Mesendoderm (in vitro differentiated cells): Measurements from ENCODE around the gene C11orf98.

ENCODE experiments used
- DNase-seq: peaks from one replicate; pipeline ENCODE4 v3.0.0; 2013
- H2AK5ac ChIP-seq: 2 replicates; pipeline ENCODE4 v1.6.1; 2013; ENCODE audit warnings: low read length, inconsistent platforms
- H2BK120ac ChIP-seq: 2 replicates; pipeline ENCODE4 v1.6.1; 2013; ENCODE audit warnings: low read depth, mild to moderate bottlenecking, low read length, moderate library complexity, mixed read lengths
- H2BK15ac ChIP-seq: replicated peaks from 2 replicates; pipeline ENCODE4 v1.6.1; 2013; ENCODE audit warnings: low read depth, mild to moderate bottlenecking, moderate library complexity
- H2BK5ac ChIP-seq: 2 replicates; pipeline ENCODE4 v1.6.1; 2013; ENCODE audit warnings: low read length, inconsistent platforms
- H3K18ac ChIP-seq: 2 replicates; pipeline ENCODE4 v1.6.1; 2013; ENCODE audit warnings: mild to moderate bottlenecking, low read length, mixed read lengths
- H3K23ac ChIP-seq: one replicate; pipeline ENCODE4 v1.6.1; 2013; ENCODE audit warnings: low read length
- H3K27ac ChIP-seq: 2 replicates; pipeline ENCODE4 v1.5.1; 2013; ENCODE audit warnings: low read depth, mild to moderate bottlenecking, inconsistent platforms, low read length, moderate library complexity
- H3K27me3 ChIP-seq: 2 replicates; pipeline ENCODE4 v1.6.1; 2013; ENCODE audit warnings: low read length, control low read depth, mild to moderate bottlenecking, inconsistent platforms; ENCODE audit not compliant: insufficient read depth, poor library complexity
- H3K36me3 ChIP-seq: 2 replicates; pipeline ENCODE4 v1.6.1; 2013; ENCODE audit warnings: low read length, inconsistent platforms; ENCODE audit not compliant: control insufficient read depth, insufficient read depth
- H3K4ac ChIP-seq: one replicate; pipeline ENCODE4 v1.6.1; 2013; ENCODE audit warnings: low read depth, mild to moderate bottlenecking, low read length, moderate library complexity
- H3K4me1 ChIP-seq: 2 replicates; pipeline ENCODE4 v1.6.1; 2013; ENCODE audit warnings: low read depth, low read length, inconsistent platforms; ENCODE audit not compliant: control insufficient read depth
- H3K4me2 ChIP-seq: 2 replicates; pipeline ENCODE4 v1.6.1; 2013; ENCODE audit warnings: low read length
- H3K4me3 ChIP-seq: 2 replicates; pipeline ENCODE4 v1.5.1; 2013; ENCODE audit warnings: mild to moderate bottlenecking, low read length
- H3K56ac ChIP-seq: one replicate; pipeline ENCODE4 v1.6.1; 2013; ENCODE audit warnings: low read length
- H3K79me1 ChIP-seq: 2 replicates; pipeline ENCODE4 v1.6.1; 2013; ENCODE audit warnings: low read length, inconsistent platforms
- H3K79me2 ChIP-seq: 2 replicates; pipeline ENCODE4 v1.6.1; 2013; ENCODE audit warnings: mild to moderate bottlenecking, low read length; ENCODE audit not compliant: control insufficient read depth, insufficient read depth
- H3K9ac ChIP-seq: 2 replicates; pipeline ENCODE4 v1.6.1; 2013; ENCODE audit warnings: low read length, inconsistent platforms
- H4K5ac ChIP-seq: one replicate; pipeline ENCODE4 v1.6.1; 2013; ENCODE audit warnings: low read length
- H4K8ac ChIP-seq: one replicate; pipeline ENCODE4 v1.6.1; 2013; ENCODE audit warnings: low read depth, mild to moderate bottlenecking, control low read depth, low read length, moderate library complexity
- WGBS: extraction: QIAGEN DNeasy Blood & Tissue Kit; methylation state at CpG from one replicate; pipeline ENCODE4 v1.1.7; 2013; ENCODE audit warnings: low lambda C conversion rate, missing lambda C conversion rate; ENCODE audit not compliant: insufficient coverage; ENCODE audit errors: extremely low coverage; 5-methylcytosine and 5-hydroxymethylcytosine counted together

The C11orf98 gene

DNA sequence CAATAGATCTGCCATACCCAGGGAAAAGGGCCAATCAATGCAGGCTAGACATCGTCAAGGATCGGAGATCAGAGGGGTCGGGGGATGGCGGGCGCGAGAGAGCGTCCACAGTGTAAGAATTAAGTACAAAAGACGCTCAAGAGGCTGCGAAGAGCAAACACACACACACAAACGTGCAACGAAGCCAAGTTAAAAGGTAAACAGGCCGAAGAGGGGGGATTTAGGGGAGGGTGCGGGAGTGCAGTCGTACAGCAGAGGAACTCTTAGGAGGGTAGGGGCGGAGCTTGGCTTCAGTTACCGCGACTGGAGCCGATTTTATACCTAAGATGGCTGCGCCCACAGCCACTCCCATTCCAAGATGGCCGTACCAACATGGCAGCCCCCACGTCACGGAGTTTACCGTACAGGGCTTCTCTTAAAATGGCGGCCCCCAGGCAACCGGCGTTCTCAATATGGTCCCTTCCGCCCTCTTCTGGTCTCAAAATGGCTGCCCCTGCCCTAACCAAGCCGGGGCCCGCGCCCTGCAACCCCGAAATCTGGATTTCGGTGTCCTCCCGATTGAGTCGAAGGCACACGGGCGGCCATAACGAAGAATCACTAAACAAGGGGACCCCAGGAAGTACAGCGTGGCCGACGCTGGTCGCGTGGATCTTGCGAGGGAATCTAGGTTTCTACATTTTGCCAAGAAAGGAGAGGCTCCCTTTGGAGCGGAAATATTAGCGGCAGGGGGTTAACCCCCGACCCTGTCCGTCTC, 44.4 kb upstream of the C11orf98 start:
- Histone ChIP-seq H3K79me1 (peaks cover 7% of the 10 kb centered on the region), H3K4me2 (peak overlapping the region; percentile 99), H3K27me3 (no peaks in the 10 kb centered on the region), H3K56ac (peak overlapping the region; percentile 97), H3K23ac (peak overlapping the region; percentile 72), H3K36me3 (peaks cover 5% of the 10 kb centered on the region), H3K4ac (peak overlapping the region; percentile 93), H2BK120ac (no peak overlapping the region), H3K9ac (peak overlapping the region; percentile 94), H2AK5ac (peak overlapping the region; percentile 92), H2BK5ac (peak overlapping the region; percentile 86), H4K5ac (peak overlapping the region; percentile 96), H3K4me3 (peak overlapping the region; percentile 72), H3K4me1 (peaks cover 13% of the 10 kb centered on the region), H3K27ac (peak overlapping the region; percentile 87), H2BK15ac (no peak overlapping the region), H3K18ac (peak overlapping the region; percentile 65), H3K79me2 (peaks cover 9% of the 10 kb centered on the region), H4K8ac (no peak overlapping the region)
- WGBS: no CpG with 5 or more reads among the region's 47 CpGs
- peak; percentile 99 for DNase-seq

DNA sequence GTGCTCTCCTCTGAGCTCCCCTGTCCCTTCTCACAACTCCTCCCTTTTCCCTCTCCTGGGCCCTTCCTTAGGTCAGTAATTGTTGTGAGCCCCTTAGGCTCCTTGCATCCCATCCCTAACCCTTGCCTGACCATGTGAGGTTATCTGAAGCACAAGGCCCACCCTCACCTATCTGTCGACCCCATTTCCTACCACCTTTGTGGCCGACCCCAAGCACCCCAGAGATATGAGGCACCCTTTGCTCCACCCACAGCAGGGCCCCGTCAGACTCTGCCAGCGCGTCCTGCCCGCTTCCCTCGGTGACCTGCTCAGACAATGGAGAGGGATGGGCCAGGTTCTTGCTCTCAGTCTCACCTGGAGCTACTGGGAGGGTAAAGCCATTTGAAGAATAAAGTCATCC, 43.8 kb upstream of the C11orf98 start:
- peak overlapping the region; percentile 87 for H4K5ac ChIP-seq
- peak overlapping the region; percentile 99 for H3K4me2 ChIP-seq
- peak; percentile 62 for DNase-seq
- peak overlapping the region; percentile 94 for H3K9ac ChIP-seq
- peaks cover 7% of the 10 kb centered on the region for H3K79me1 ChIP-seq
- peak overlapping the region; percentile 92 for H2AK5ac ChIP-seq
- no CpG with 5 or more reads among the region's 7 CpGs for WGBS
- peaks cover 13% of the 10 kb centered on the region for H3K4me1 ChIP-seq
- H3K56ac ChIP-seq: peak overlapping the region; percentile 97
- H3K27ac ChIP-seq: peak overlapping the region; percentile 57
- H3K4me3 ChIP-seq: peak overlapping the region; percentile 72
- no peaks in the 10 kb centered on the region for H3K27me3 ChIP-seq
- peak overlapping the region; percentile 86 for H2BK5ac ChIP-seq
- peaks cover 5% of the 10 kb centered on the region for H3K36me3 ChIP-seq
- no peak overlapping the region for H4K8ac ChIP-seq
- no peak overlapping the region for H2BK15ac ChIP-seq
- H3K23ac ChIP-seq: peak overlapping the region; percentile 72
- peaks cover 9% of the 10 kb centered on the region for H3K79me2 ChIP-seq
- no peak overlapping the region for H2BK120ac ChIP-seq
- H3K18ac ChIP-seq: peak overlapping the region; percentile 21
- H3K4ac ChIP-seq: peak overlapping the region; percentile 93

GRCh38 chr11:62708392-62708791, 43.4 kb upstream of the C11orf98 start:
- Histone ChIP-seq H3K56ac (peak overlapping the region; percentile 97), H3K4me2 (peak overlapping the region; percentile 99), H3K4ac (no peak overlapping the region), H3K18ac (no peak overlapping the region), H3K79me1 (peaks cover 7% of the 10 kb centered on the region), H3K36me3 (peaks cover 5% of the 10 kb centered on the region), H4K5ac (peak overlapping the region; percentile 87), H4K8ac (no peak overlapping the region), H2BK120ac (no peak overlapping the region), H2BK5ac (no peak overlapping the region), H2AK5ac (peak overlapping the region; percentile 90), H3K9ac (peak overlapping the region; percentile 94), H3K4me1 (peaks cover 13% of the 10 kb centered on the region), H2BK15ac (no peak overlapping the region), H3K27ac (no peak overlapping the region), H3K4me3 (no peak overlapping the region), H3K79me2 (peaks cover 9% of the 10 kb centered on the region), H3K27me3 (no peaks in the 10 kb centered on the region), H3K23ac (no peak overlapping the region)
- WGBS: no CpG with 5 or more reads among the region's 5 CpGs
- DNase-seq: peak; percentile 42

GRCh38 chr11:62707277-62707861, 42.4 kb upstream of the C11orf98 start, which contains the start of the genes BSCL2 and GNG3:
BSCL2 (minus strand) TSS chr11:62707424; CDS start chr11:62707195, 229 bp downstream.
GNG3 (plus strand) TSS chr11:62707676; CDS start chr11:62708296, 620 bp downstream.
- Histone ChIP-seq H2BK15ac (no peak within 1 kb of the TSS), H2AK5ac (peak within 1 kb of the TSS; percentile 90), H3K4me1 (peaks cover 13% of the 10 kb centered on the region), H3K4ac (peak within 1 kb of the TSS; percentile 1), H3K79me1 (peaks cover 7% of the 10 kb centered on the region), H2BK5ac (peak within 1 kb of the TSS; percentile 49), H3K27me3 (no peaks in the 10 kb centered on the region), H2BK120ac (no peak within 1 kb of the TSS), H3K4me2 (peak within 1 kb of the TSS; percentile 99), H3K18ac (no peak within 1 kb of the TSS), H4K5ac (no peak within 1 kb of the TSS), H3K79me2 (peaks cover 9% of the 10 kb centered on the region), H3K36me3 (peaks cover 4% of the 10 kb centered on the region), H3K56ac (peak within 1 kb of the TSS; percentile 97), H3K9ac (peak within 1 kb of the TSS; percentile 94), H3K4me3 (peak within 1 kb of the TSS; percentile 59), H3K27ac (peak within 1 kb of the TSS; percentile 40), H4K8ac (peak within 1 kb of the TSS; percentile 60), H3K23ac (peak within 1 kb of the TSS; percentile 67)
- WGBS: no CpG with 5 or more reads among the region's 10 CpGs
- DNase-seq: peak; percentile 100

- H3K23ac ChIP-seq: no peak overlapping the region
- H3K27me3 ChIP-seq: no peaks in the 10 kb centered on the region
- H3K4me2 ChIP-seq: peak overlapping the region; percentile 99
- H2BK15ac ChIP-seq: no peak overlapping the region
- H4K5ac ChIP-seq: no peak overlapping the region
- no peak overlapping the region for H3K18ac ChIP-seq
- no peak overlapping the region for H2BK120ac ChIP-seq
- no CpG with 5 or more reads among the region's 8 CpGs for WGBS
- peaks cover 9% of the 10 kb centered on the region for H3K79me2 ChIP-seq
- H3K79me1 ChIP-seq: peaks cover 7% of the 10 kb centered on the region
- no peak for DNase-seq
- peak overlapping the region; percentile 1 for H3K4ac ChIP-seq
- no peak overlapping the region for H2AK5ac ChIP-seq
- H3K9ac ChIP-seq: peak overlapping the region; percentile 94
- H3K4me3 ChIP-seq: peak overlapping the region; percentile 59
- H4K8ac ChIP-seq: peak overlapping the region; percentile 60
- peak overlapping the region; percentile 49 for H2BK5ac ChIP-seq
- peaks cover 13% of the 10 kb centered on the region for H3K4me1 ChIP-seq
- H3K36me3 ChIP-seq: peaks cover 3% of the 10 kb centered on the region
- H3K56ac ChIP-seq: peak overlapping the region; percentile 91
- peak overlapping the region; percentile 40 for H3K27ac ChIP-seq
Observed at GRCh38 chr11:62706850-62707247, 41.8 kb upstream of the C11orf98 start.
